ENCODE data around the gene TRIM40.
"Not testable (repeated sequence)": the region's sequence is repeated elsewhere in the genome, so short reads cannot be mapped to it uniquely, and the experiment has no call there.

Gene TRIM40

GRCh38 chr6:30129265-30130178, 6.4 kb upstream of the TRIM40 start:
- H3K4me3 ChIP-seq (replicated peaks; ENCODE audit: low read depth, low read length), result no peak overlapping the region
- no peak for DNase-seq (ENCODE audit: low read depth)
- no peak for TF ChIP-seq CTCF (IDR thresholded peaks at IDR 0.05; ENCODE audit: low read length, missing control alignments)

GRCh38 chr6:30130179-30130679, 5.7 kb upstream of the TRIM40 start:
- no peak for TF ChIP-seq CTCF (IDR thresholded peaks at IDR 0.05; ENCODE audit: low read length, missing control alignments)

GRCh38 chr6:30130887-30131862, 4.8 kb upstream of the TRIM40 start:
- H3K4me3 ChIP-seq (replicated peaks; ENCODE audit: low read depth, low read length), result no peak overlapping the region
- TF ChIP-seq CTCF (IDR thresholded peaks at IDR 0.05; ENCODE audit: low read length, missing control alignments), result peak; percentile 100
- peak; percentile 88 for DNase-seq (ENCODE audit: low read depth)

More at GRCh38 chr6:30130179-30130679, 5.7 kb upstream of the TRIM40 start:
- H3K4me3 ChIP-seq (replicated peaks; ENCODE audit: low read depth, low read length), result no peak overlapping the region
- no peak for DNase-seq (ENCODE audit: low read depth)

GRCh38 chr6:30131947-30132497, 3.9 kb upstream of the TRIM40 start:
- H3K4me3 ChIP-seq (replicated peaks; ENCODE audit: low read depth, low read length), result no peak overlapping the region
- no peak for TF ChIP-seq CTCF (IDR thresholded peaks at IDR 0.05; ENCODE audit: low read length, missing control alignments)
- DNase-seq (ENCODE audit: low read depth), result no peak

GRCh38 chr6:30135147-30135546, 793 bp upstream of the TRIM40 start:
- no peak for TF ChIP-seq CTCF (IDR thresholded peaks at IDR 0.05; ENCODE audit: low read length, missing control alignments)
- DNase-seq (ENCODE audit: low read depth), result no peak
- H3K4me3 ChIP-seq (replicated peaks; ENCODE audit: low read depth, low read length), result no peak overlapping the region

GRCh38 chr6:30136570-30137286, 788 bp downstream of the TRIM40 start:
- DNase-seq (ENCODE audit: low read depth), result no peak
- H3K4me3 ChIP-seq (replicated peaks; ENCODE audit: low read depth, low read length), result no peak overlapping the region
- TF ChIP-seq CTCF (IDR thresholded peaks at IDR 0.05; ENCODE audit: low read length, missing control alignments), result no peak

GRCh38 chr6:30140240-30140639, 4.3 kb downstream of the TRIM40 start:
- H3K4me3 ChIP-seq (replicated peaks; ENCODE audit: low read depth, low read length), result not testable (repeated sequence)

More at GRCh38 chr6:30140240-30140639, 4.3 kb downstream of the TRIM40 start:
- not testable (repeated sequence) for DNase-seq (ENCODE audit: low read depth)
